Adipose tissue (tissue), 3 donors: ENCODE measurements around the gene SRL. TPM values are rescaled to one million over a fixed set of nuclear protein-coding genes. Genes with fewer than 3 reads are reported as not detected.

ENCODE experiments used
- H3K27ac ChIP-seq: one replicate; pipeline ENCODE4 v1.5.1; 2013; ENCODE audit warnings: low read depth, low read length
- WGBS, 3 donors: extraction: QIAGEN DNeasy Blood & Tissue Kit; methylation state at CpG; one replicate each; pipeline ENCODE4 v1.1.7; 2013; 5-methylcytosine and 5-hydroxymethylcytosine counted together
- polyA plus RNA-seq, 3 donors: library from polyadenylated mRNA; stranded (reverse); fragments of 200-250 nt; gene quantifications; one replicate each; pipeline ENCODE4 v1.2.3, GENCODE V29; 2013
- donor health status: healthy with polysubstance abuse.
- donor health status: Bipolar disorder and iron deficiency.
- donor health status: healthy.

SRL gene
- polyA plus RNA-seq, 3 donors: 0.48 to 2.7 (median 1.0) TPM

GRCh38 chr16:4152267-4152666 lies 89.6 kb downstream of the SRL start:
- no peak overlapping the region for H3K27ac ChIP-seq
- WGBS, 3 donors: 74 to 82% (median 80%) methylated on average over 5 of the region's 5 CpGs

GRCh38 chr16:4147236-4147635 lies 94.6 kb downstream of the SRL start:
- WGBS, 3 donors: 88 to 93% (median 89%) methylated on average over 10 of the region's 10 CpGs

GRCh38 chr16:4142268-4142667 lies 99.6 kb downstream of the SRL start:
- H3K27ac ChIP-seq: no peak overlapping the region
- 63 to 73% (median 68%) methylated on average over 5 of the region's 5 CpGs for WGBS, 3 donors

More at GRCh38 chr16:4147236-4147635, 94.6 kb downstream of the SRL start:
- H3K27ac ChIP-seq: no peak overlapping the region

GRCh38 chr16:4141604-4142003 lies 100.3 kb downstream of the SRL start:
- WGBS, 3 donors: 93 to 98% (median 94%) methylated on average over 12 of the region's 12 CpGs

GRCh38 chr16:4140652-4141051 lies 101.2 kb downstream of the SRL start:
- 74 to 86% (median 81%) methylated on average over 3 of the region's 3 CpGs for WGBS, 3 donors
- no peak overlapping the region for H3K27ac ChIP-seq

More at GRCh38 chr16:4141604-4142003, 100.3 kb downstream of the SRL start:
- H3K27ac ChIP-seq: no peak overlapping the region

- H3K27ac ChIP-seq: no peak overlapping the region
Observed at GRCh38 chr16:4139968-4140367, 101.9 kb downstream of the SRL start.

Other genes with a start within 250 kb of the SRL start
- 1 to 10 TPM; 5.3 to 8.6 (median 6.9) TPM for gene ADCY9, start 125.6 kb downstream of the SRL start, polyA plus RNA-seq
- gene TFAP4, start 30.9 kb upstream of the SRL start, polyA plus RNA-seq: 1 to 10 TPM; 5.1 to 9.4 (median 5.7) TPM
- gene GLIS2, start 74.0 kb upstream of the SRL start, polyA plus RNA-seq: 10 to 100 TPM in 2 of 3 donors, 1 to 10 TPM in 1; 6.2 to 13.6 (median 11.2) TPM
- 10 to 100 TPM; 57.2 to 86.6 (median 64.8) TPM for gene PAM16, start 109.2 kb upstream of the SRL start, polyA plus RNA-seq
- gene VASN, start 129.8 kb upstream of the SRL start, polyA plus RNA-seq: 10 to 100 TPM in 2 of 3 donors, 1 to 10 TPM in 1; 6.0 to 33.9 (median 13.3) TPM
- 10 to 100 TPM; 10.1 to 23.6 (median 18.6) TPM for gene CORO7, start 174.5 kb upstream of the SRL start, polyA plus RNA-seq
- gene DNAJA3, start 183.8 kb upstream of the SRL start, polyA plus RNA-seq: 10 to 100 TPM; 21.6 to 35.5 (median 27.0) TPM
- gene NMRAL1, start 232.5 kb upstream of the SRL start, polyA plus RNA-seq: 10 to 100 TPM; 33.7 to 38.0 (median 36.4) TPM
- 10 to 100 TPM; 28.2 to 81.1 (median 45.7) TPM for gene HMOX2, start 234.3 kb upstream of the SRL start, polyA plus RNA-seq